GM12874 (cell line): ENCODE data around the gene RHO.

Source experiments
- TF ChIP-seq, protein P1 (sequence below): IDR thresholded peaks from 2 replicates; pipeline ENCODE4 v1.5.1; 2011; ENCODE audit warnings: low read depth, mild to moderate bottlenecking, control low read depth, low read length, moderate library complexity; ENCODE audit not compliant: insufficient read depth

Gene RHO

GRCh38 chr3:129576514-129577352, 48.3 kb downstream of the RHO start:
- TF ChIP-seq, protein P1, sequence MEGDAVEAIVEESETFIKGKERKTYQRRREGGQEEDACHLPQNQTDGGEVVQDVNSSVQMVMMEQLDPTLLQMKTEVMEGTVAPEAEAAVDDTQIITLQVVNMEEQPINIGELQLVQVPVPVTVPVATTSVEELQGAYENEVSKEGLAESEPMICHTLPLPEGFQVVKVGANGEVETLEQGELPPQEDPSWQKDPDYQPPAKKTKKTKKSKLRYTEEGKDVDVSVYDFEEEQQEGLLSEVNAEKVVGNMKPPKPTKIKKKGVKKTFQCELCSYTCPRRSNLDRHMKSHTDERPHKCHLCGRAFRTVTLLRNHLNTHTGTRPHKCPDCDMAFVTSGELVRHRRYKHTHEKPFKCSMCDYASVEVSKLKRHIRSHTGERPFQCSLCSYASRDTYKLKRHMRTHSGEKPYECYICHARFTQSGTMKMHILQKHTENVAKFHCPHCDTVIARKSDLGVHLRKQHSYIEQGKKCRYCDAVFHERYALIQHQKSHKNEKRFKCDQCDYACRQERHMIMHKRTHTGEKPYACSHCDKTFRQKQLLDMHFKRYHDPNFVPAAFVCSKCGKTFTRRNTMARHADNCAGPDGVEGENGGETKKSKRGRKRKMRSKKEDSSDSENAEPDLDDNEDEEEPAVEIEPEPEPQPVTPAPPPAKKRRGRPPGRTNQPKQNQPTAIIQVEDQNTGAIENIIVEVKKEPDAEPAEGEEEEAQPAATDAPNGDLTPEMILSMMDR: no peak

GRCh38 chr3:129577366-129577765, 48.9 kb downstream of the RHO start:
- TF ChIP-seq, protein P1: no peak

GRCh38 chr3:129577925-129578786, 49.7 kb downstream of the RHO start:
- TF ChIP-seq, protein P1: no peak

DNA sequence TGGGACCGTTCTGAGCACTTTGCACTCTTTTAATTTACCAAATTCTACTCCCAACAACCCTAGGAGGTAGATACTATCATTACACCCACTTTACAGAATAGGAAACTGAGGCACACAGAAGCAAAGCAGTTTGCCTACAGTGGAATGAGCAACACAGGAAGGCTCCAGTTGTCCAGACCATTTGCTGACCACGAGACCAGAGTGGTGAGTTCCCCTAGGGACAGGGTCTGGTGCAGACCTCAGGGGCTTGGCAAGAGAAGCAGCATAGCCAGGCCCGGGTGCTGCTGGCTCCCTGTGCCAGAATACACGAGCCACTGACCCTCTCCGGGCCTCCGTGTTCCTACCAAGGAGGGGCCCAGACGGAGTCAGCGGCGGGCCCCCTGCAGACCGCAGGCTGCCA, 51.6 kb downstream of the RHO start:
- TF ChIP-seq, protein P1: no peak

- TF ChIP-seq, protein P1: no peak
Measured at GRCh38 chr3:129581623-129582022, 53.2 kb downstream of the RHO start.

DNA sequence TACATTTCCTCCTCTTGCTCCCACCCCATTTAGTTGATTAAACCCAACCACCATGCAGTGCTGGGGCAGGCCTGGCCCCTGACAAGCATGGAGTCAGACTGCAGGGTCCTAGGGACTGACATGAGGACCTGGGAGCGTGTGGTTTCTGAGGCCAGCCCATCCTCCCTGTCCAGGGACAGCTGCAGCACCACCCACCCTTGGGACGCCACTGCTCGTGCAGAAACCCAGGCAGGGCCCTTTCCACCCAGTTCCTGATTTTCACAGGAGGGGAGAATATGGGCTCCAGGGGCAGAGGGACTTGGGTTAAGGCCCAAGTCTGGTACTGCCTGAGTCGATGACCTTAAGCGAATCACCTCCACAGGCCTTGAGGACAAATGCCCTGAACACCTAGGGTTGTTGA, 54.4 kb downstream of the RHO start:
- TF ChIP-seq, protein P1: no peak

- TF ChIP-seq, protein P1: no peak
Measured at GRCh38 chr3:129583289-129583688, 54.9 kb downstream of the RHO start.
